Neuronal stem cell (in vitro differentiated cells): ENCODE measurements around the gene PCCA.

Experiments used
- DNase-seq: peaks from one replicate; pipeline ENCODE4 v3.0.0-alpha.2; 2013; ENCODE audit warnings: low spot score
- H2AFZ ChIP-seq: one replicate; pipeline ENCODE4 v1.6.1; 2013; ENCODE audit warnings: mild to moderate bottlenecking, low read length, inconsistent platforms
- H2AK5ac ChIP-seq: 2 replicates; pipeline ENCODE4 v1.6.1; 2013; ENCODE audit warnings: low read depth, mild to moderate bottlenecking, inconsistent platforms, low read length, moderate library complexity, mixed read lengths
- H2BK120ac ChIP-seq: 2 replicates; pipeline ENCODE4 v1.6.1; 2013; ENCODE audit warnings: low read depth, mild to moderate bottlenecking, inconsistent platforms, low read length, moderate library complexity, mixed read lengths
- H2BK12ac ChIP-seq: one replicate; pipeline ENCODE4 v1.6.1; 2013; ENCODE audit warnings: low read length, inconsistent platforms
- H2BK15ac ChIP-seq: 2 replicates; pipeline ENCODE4 v1.6.1; 2013; ENCODE audit warnings: mild to moderate bottlenecking, low read length, inconsistent platforms, mixed read lengths
- H2BK5ac ChIP-seq: one replicate; pipeline ENCODE4 v1.6.1; 2013; ENCODE audit warnings: inconsistent platforms, mild to moderate bottlenecking, low read length, moderate library complexity
- H3K14ac ChIP-seq: one replicate; pipeline ENCODE4 v1.6.1; 2013; ENCODE audit warnings: low read length, inconsistent platforms
- H3K18ac ChIP-seq: 2 replicates; pipeline ENCODE4 v1.6.1; 2013; ENCODE audit warnings: low read length, inconsistent platforms
- H3K23ac ChIP-seq: 2 replicates; pipeline ENCODE4 v1.6.1; 2013; ENCODE audit warnings: low read depth, mild to moderate bottlenecking, mixed read lengths, low read length, inconsistent platforms; ENCODE audit not compliant: poor library complexity
- H3K27ac ChIP-seq: replicated peaks from 3 replicates; pipeline ENCODE4 v1.5.1; 2013; ENCODE audit warnings: low read length, inconsistent platforms
- H3K27me3 ChIP-seq, 3 experiments: 2 replicates each; pipeline ENCODE4 v1.6.1; 2013; ENCODE audit warnings: low read length in 3 of 3, mild to moderate bottlenecking in 2 of 3, inconsistent platforms in 1 of 3, low read depth in 1 of 3, mixed read lengths in 1 of 3, moderate library complexity in 1 of 3; ENCODE audit not compliant: control insufficient read depth in 3 of 3, insufficient read depth in 3 of 3
- H3K36me3 ChIP-seq, 2 donors: replicated peaks in 1 of 2; 2 replicates each; pipeline ENCODE4 v1.6.1; 2013; ENCODE audit warnings: low read length in 2 of 2; ENCODE audit not compliant: control insufficient read depth in 2 of 2, insufficient read depth in 2 of 2
- H3K4ac ChIP-seq: 2 replicates; pipeline ENCODE4 v1.6.1; 2013; ENCODE audit warnings: inconsistent platforms, mild to moderate bottlenecking, low read length, moderate library complexity
- H3K4me1 ChIP-seq, 2 donors: 1 replicate in 1 of 2; 2 replicates in 1 of 2; pipeline ENCODE4 v1.6.1; 2013; ENCODE audit warnings: low read length in 2 of 2, low read depth in 1 of 2; ENCODE audit not compliant: control insufficient read depth in 2 of 2, insufficient read depth in 1 of 2
- H3K4me2 ChIP-seq: one replicate; pipeline ENCODE4 v1.6.1; 2013; ENCODE audit warnings: mild to moderate bottlenecking, low read length, inconsistent platforms; ENCODE audit not compliant: insufficient read depth, poor library complexity, severe bottlenecking
- H3K4me3 ChIP-seq, 2 donors: 2 replicates each; pipeline ENCODE4 v1.5.1; 2013; ENCODE audit warnings: low read length in 2 of 2, mild to moderate bottlenecking in 2 of 2, inconsistent platforms in 1 of 2, moderate library complexity in 1 of 2
- H3K79me1 ChIP-seq: one replicate; pipeline ENCODE4 v1.6.1; 2013; ENCODE audit warnings: low read depth, mild to moderate bottlenecking, inconsistent platforms, low read length, moderate library complexity
- H3K9ac ChIP-seq: one replicate; pipeline ENCODE4 v1.6.1; 2013; ENCODE audit warnings: mild to moderate bottlenecking, low read depth, low read length, inconsistent platforms; ENCODE audit not compliant: poor library complexity
- H3K9me3 ChIP-seq, 2 donors: replicated peaks in 1 of 2; 2 replicates each; pipeline versions ENCODE3 to v1.6.1; 2013; ENCODE audit warnings: low read length in 2 of 2, mild to moderate bottlenecking in 2 of 2, inconsistent platforms in 1 of 2, low read depth in 1 of 2, mixed read lengths in 1 of 2, moderate library complexity in 1 of 2; ENCODE audit not compliant: control insufficient read depth in 2 of 2, insufficient read depth in 1 of 2
- H4K8ac ChIP-seq: one replicate; pipeline ENCODE4 v1.6.1; 2013; ENCODE audit warnings: low read depth, mild to moderate bottlenecking, inconsistent platforms, low read length, moderate library complexity
- H4K91ac ChIP-seq: one replicate; pipeline ENCODE4 v1.6.1; 2013; ENCODE audit warnings: low read length, low read depth, mild to moderate bottlenecking, inconsistent platforms; ENCODE audit not compliant: poor library complexity
- WGBS, 2 donors: extraction: QIAGEN DNeasy Blood & Tissue Kit; methylation state at CpG; one replicate each; pipeline ENCODE4 v1.1.7; 2013; ENCODE audit warnings: missing lambda C conversion rate in 2 of 2, mixed read lengths in 1 of 2; ENCODE audit not compliant: insufficient read length in 2 of 2, insufficient replicate concordance in 1 of 2; ENCODE audit errors: extremely low coverage in 2 of 2; 5-methylcytosine and 5-hydroxymethylcytosine counted together

The PCCA gene

DNA sequence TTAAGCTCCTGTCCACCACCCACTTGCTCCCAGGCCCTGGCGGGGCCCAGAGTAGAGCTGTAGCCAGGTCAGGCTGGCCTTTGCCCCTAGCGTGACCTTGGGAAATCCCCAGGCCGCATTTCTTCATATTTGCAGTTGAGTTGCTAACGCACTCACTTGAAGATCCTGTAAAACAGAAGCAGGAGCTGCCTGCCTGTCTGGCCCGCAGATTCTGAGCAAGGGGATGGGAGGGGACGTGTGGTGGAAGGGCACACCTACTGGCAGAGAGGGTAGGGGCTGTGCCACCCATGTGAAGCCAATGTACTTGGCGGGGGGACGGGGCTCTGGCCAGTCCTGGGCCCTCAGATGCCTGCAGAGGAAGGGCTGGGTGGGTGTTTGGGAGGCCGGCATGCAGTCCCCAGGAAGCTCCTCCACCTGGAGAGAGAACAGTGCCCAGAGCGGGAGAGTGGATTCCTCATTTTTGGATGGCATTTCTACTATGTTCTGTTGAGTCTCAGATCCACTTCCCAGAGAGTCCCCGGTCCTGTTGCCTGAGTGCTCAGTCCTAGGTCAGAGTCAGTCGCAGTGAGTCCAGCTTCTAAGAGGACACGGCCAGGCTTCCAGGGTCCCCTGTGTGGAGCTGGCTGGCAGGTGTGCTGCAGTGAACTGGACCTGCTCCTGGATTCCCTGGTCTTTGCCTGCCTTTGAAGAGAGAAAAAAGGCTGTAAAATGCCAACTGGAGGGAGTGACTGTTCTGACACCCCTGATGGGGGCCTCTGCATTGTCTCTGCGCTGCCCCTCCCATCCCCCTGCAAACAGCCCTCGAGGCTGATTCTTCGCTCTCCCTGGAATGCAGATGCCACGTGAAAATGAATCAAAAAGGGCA lies 436.8 kb downstream of the PCCA start:
- Histone ChIP-seq H3K79me1 (no peaks in the 10 kb centered on the region), H3K27me3 (no peaks in the 10 kb centered on the region), H3K4me2 (no peak overlapping the region), H3K36me3 (peaks cover 0 to 37% of the 10 kb centered on the region in 2 donors), H2BK15ac (no peak overlapping the region), H3K14ac (no peak overlapping the region), H3K4ac (no peak overlapping the region), H3K27ac (no peak overlapping the region), H2AFZ (no peak overlapping the region), H3K9ac (no peak overlapping the region), H3K18ac (no peak overlapping the region), H3K4me1 (peaks cover 3 to 9% of the 10 kb centered on the region in 2 donors), H2BK12ac (no peak overlapping the region), H2BK5ac (no peak overlapping the region), H4K8ac (no peak overlapping the region), H3K9me3 (no peaks in the 10 kb centered on the region), H3K23ac (no peak overlapping the region), H2BK120ac (no peak overlapping the region), H4K91ac (no peak overlapping the region), H3K4me3 (no peak overlapping the region), H2AK5ac (no peak overlapping the region)
- DNase-seq, result no peak
- no CpG with 5 or more reads among the region's 17 CpGs for WGBS, 2 donors

DNA sequence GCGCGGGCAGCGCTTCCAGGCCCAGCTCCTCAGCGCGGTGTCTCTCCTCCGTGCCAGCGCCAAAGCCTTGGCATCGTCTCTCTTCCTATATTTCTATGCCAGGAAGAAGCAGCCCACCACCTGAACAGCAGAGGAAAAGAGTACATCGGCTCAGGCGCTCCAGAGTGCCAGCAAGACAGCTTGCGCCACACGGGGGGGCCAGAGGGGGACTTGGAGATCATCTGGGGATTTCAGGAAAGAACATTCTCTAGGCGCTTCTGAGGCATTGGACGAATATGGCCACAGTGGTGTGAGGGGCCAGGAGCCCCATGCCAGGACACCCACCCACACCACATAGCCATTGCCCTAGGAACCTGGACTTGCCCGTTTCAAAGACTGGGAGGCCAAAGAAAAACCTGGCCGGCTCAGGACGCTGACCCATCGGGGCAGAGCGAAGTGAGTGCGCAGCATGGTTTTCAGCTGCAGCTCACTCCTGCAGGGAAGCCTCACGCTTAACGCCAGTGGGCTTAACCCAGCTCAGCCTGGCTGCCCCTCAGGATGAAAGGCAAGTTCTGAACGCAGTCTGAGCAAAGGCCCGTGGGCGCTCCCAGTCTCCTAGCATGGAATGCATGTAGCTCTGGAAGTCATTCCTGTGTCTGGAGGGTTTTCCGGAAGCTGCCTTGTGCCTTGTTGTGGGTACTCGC lies 437.6 kb downstream of the PCCA start:
- no peak overlapping the region for H3K14ac ChIP-seq
- H2BK12ac ChIP-seq, result no peak overlapping the region
- H3K4me3 ChIP-seq, result no peak overlapping the region
- no peak overlapping the region for H3K23ac ChIP-seq
- no peaks in the 10 kb centered on the region for H3K9me3 ChIP-seq
- H4K8ac ChIP-seq, result no peak overlapping the region
- H3K79me1 ChIP-seq, result no peaks in the 10 kb centered on the region
- no peak overlapping the region for H3K18ac ChIP-seq
- DNase-seq, result no peak
- no peak overlapping the region for H3K27ac ChIP-seq
- no peak overlapping the region for H2AK5ac ChIP-seq
- no peak overlapping the region for H2BK5ac ChIP-seq
- H3K36me3 ChIP-seq, result peaks cover 0 to 44% of the 10 kb centered on the region in 2 donors
- H3K4ac ChIP-seq, result no peak overlapping the region
- no CpG with 5 or more reads among the region's 27 CpGs for WGBS, 2 donors
- H2AFZ ChIP-seq, result no peak overlapping the region
- no peak overlapping the region for H3K9ac ChIP-seq
- no peak overlapping the region for H2BK120ac ChIP-seq
- H3K4me2 ChIP-seq, result no peak overlapping the region
- H4K91ac ChIP-seq, result no peak overlapping the region
- no peaks in the 10 kb centered on the region for H3K27me3 ChIP-seq
- peaks cover 3 to 7% of the 10 kb centered on the region in 2 donors for H3K4me1 ChIP-seq
- H2BK15ac ChIP-seq, result no peak overlapping the region

DNA sequence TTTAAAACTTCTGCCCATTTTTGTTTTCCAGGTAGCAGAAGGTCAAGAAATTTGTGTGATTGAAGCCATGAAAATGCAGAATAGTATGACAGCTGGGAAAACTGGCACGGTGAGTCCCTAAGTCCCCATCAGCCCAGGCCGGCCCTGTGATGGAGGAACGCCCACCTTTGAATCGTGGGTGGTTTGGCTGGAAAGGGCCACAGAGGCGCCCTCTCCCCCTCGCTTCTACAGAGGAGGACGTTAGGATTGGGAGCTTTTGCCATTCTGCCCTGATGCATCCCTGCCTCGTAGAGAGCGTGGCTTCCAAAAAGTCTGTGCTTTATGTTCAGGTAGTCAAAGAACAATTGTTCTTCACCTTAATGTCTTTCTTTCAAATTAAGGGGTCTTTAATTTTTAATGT lies 438.8 kb downstream of the PCCA start:
- Histone ChIP-seq H2BK15ac (no peak overlapping the region), H2BK5ac (no peak overlapping the region), H3K14ac (no peak overlapping the region), H3K79me1 (no peaks in the 10 kb centered on the region), H3K4ac (no peak overlapping the region), H3K4me3 (peak overlapping the region in 1 of 2 donors; percentile 54), H3K4me1 (peaks cover 0 to 2% of the 10 kb centered on the region in 2 donors), H3K9ac (no peak overlapping the region), H2BK12ac (no peak overlapping the region), H4K8ac (no peak overlapping the region), H3K27ac (no peak overlapping the region), H3K4me2 (no peak overlapping the region), H3K36me3 (peaks cover 0 to 53% of the 10 kb centered on the region in 2 donors), H3K18ac (no peak overlapping the region), H3K27me3 (no peaks in the 10 kb centered on the region), H3K23ac (no peak overlapping the region), H4K91ac (no peak overlapping the region), H2AK5ac (no peak overlapping the region), H3K9me3 (peaks cover 0 to 5% of the 10 kb centered on the region in 2 donors), H2BK120ac (no peak overlapping the region), H2AFZ (no peak overlapping the region)
- WGBS, 2 donors, result no CpG with 5 or more reads among the region's 9 CpGs
- DNase-seq, result no peak

DNA sequence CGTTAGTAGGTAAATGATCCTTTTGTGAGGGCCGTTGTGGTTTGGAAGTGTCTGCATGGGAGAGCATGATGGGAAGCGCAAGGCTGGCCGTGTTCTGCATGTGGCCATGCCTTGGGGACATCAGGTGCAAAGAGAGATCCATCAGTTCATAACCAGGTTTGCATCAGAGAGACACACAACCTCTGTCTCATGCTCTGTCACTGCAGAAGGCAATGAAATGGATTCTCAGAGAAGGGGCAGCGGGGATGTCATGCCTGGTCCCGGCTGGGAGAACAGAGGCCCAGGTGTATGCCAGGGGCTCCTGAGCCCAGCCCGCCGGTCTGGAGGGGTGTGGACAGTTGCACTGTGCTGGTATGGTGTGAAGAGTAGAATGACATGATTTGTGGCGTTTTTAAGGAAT lies 439.5 kb downstream of the PCCA start:
- H3K79me1 ChIP-seq, result no peaks in the 10 kb centered on the region
- no peak overlapping the region for H2BK5ac ChIP-seq
- H3K4me1 ChIP-seq, result peaks cover 0 to 2% of the 10 kb centered on the region in 2 donors
- no peak for DNase-seq
- no peak overlapping the region for H3K4ac ChIP-seq
- H2BK120ac ChIP-seq, result no peak overlapping the region
- H3K27me3 ChIP-seq, result no peaks in the 10 kb centered on the region
- no peak overlapping the region for H3K9ac ChIP-seq
- no peak overlapping the region for H2AFZ ChIP-seq
- H3K27ac ChIP-seq, result no peak overlapping the region
- H3K18ac ChIP-seq, result no peak overlapping the region
- H4K8ac ChIP-seq, result no peak overlapping the region
- H3K23ac ChIP-seq, result no peak overlapping the region
- H3K4me3 ChIP-seq, result no peak overlapping the region
- H3K4me2 ChIP-seq, result no peak overlapping the region
- H2AK5ac ChIP-seq, result no peak overlapping the region
- H2BK12ac ChIP-seq, result no peak overlapping the region
- no peak overlapping the region for H3K14ac ChIP-seq
- WGBS, 2 donors, result no CpG with 5 or more reads among the region's 9 CpGs
- H4K91ac ChIP-seq, result no peak overlapping the region
- H3K36me3 ChIP-seq, result peaks cover 2 to 59% of the 10 kb centered on the region in 2 donors
- no peak overlapping the region for H2BK15ac ChIP-seq
- peaks cover 0 to 7% of the 10 kb centered on the region in 2 donors for H3K9me3 ChIP-seq
